Measurements from ENCODE around the gene CAPS2.

Gene CAPS2

DNA sequence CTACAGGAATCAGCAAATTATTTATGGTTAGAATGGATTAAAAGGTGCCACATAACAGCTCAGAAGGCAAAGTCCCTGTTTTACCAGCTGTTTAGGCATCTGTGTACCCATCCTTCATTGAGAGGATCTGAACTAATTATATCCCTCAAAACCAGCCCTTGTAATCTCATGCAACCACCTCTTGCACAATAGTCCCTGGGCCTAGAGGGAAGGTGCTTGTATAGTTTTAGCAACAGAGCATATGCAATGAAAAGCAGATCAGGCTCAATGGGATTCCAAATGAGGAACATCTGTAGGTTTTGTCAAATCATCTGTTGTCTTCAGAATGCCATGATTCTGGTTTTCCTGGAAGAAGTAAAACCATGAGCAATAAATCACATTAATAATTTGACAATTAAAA lies 34.8 kb upstream of the CAPS2 start:
- no peak for TF ChIP-seq RAD21 (IDR thresholded peaks at IDR 0.05; ENCODE audit: low read depth)
- no peak for TF ChIP-seq TCF12 (IDR thresholded peaks at IDR 0.05; ENCODE audit: low read depth)
- TF ChIP-seq, protein P1, sequence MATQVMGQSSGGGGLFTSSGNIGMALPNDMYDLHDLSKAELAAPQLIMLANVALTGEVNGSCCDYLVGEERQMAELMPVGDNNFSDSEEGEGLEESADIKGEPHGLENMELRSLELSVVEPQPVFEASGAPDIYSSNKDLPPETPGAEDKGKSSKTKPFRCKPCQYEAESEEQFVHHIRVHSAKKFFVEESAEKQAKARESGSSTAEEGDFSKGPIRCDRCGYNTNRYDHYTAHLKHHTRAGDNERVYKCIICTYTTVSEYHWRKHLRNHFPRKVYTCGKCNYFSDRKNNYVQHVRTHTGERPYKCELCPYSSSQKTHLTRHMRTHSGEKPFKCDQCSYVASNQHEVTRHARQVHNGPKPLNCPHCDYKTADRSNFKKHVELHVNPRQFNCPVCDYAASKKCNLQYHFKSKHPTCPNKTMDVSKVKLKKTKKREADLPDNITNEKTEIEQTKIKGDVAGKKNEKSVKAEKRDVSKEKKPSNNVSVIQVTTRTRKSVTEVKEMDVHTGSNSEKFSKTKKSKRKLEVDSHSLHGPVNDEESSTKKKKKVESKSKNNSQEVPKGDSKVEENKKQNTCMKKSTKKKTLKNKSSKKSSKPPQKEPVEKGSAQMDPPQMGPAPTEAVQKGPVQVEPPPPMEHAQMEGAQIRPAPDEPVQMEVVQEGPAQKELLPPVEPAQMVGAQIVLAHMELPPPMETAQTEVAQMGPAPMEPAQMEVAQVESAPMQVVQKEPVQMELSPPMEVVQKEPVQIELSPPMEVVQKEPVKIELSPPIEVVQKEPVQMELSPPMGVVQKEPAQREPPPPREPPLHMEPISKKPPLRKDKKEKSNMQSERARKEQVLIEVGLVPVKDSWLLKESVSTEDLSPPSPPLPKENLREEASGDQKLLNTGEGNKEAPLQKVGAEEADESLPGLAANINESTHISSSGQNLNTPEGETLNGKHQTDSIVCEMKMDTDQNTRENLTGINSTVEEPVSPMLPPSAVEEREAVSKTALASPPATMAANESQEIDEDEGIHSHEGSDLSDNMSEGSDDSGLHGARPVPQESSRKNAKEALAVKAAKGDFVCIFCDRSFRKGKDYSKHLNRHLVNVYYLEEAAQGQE (IDR thresholded peaks at IDR 0.05; ENCODE audit: low read depth) = no peak
- no peak for TF ChIP-seq CREB1 (IDR thresholded peaks at IDR 0.05; ENCODE audit: low read depth)
- TF ChIP-seq, protein P2, sequence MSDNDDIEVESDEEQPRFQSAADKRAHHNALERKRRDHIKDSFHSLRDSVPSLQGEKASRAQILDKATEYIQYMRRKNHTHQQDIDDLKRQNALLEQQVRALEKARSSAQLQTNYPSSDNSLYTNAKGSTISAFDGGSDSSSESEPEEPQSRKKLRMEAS (IDR thresholded peaks at IDR 0.05) = no peak
- no peak for TF ChIP-seq EGR1 (IDR thresholded peaks at IDR 0.05)
- TF ChIP-seq YY1 (IDR thresholded peaks at IDR 0.05; ENCODE audit: low read depth) = no peak
- no peak for TF ChIP-seq EP300 (IDR thresholded peaks at IDR 0.05; ENCODE audit: borderline replicate concordance)
- TF ChIP-seq FOXM1 (IDR thresholded peaks at IDR 0.05; ENCODE audit: borderline replicate concordance, low read depth) = no peak
- TF ChIP-seq TEAD4 (IDR thresholded peaks at IDR 0.05) = no peak
- no peak for TF ChIP-seq TAF1 (IDR thresholded peaks at IDR 0.05; ENCODE audit: low read depth)

DNA sequence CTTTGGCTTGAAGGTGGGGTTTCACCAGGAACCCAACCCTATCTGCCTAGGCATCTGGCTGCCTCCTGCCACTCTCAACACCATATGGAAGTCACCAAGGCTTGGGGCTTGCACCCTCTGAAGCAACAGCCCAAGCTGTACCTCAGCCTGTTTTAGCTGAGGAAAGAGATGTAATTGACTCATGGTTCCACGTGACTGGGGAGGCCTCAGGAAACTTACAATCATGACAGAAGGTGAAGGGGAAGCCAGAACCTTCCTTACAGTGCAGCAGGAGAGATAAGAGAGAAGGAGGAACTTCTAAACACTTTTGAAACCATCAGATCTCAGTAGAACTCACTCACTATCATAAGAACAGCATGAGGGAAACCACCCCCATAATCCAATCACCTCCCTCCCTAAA lies 31.3 kb upstream of the CAPS2 start:
- no peak for TF ChIP-seq CEBPB (IDR thresholded peaks at IDR 0.05)
- TF ChIP-seq TEAD4 (IDR thresholded peaks at IDR 0.05) = no peak
- no peak for TF ChIP-seq EP300 (IDR thresholded peaks at IDR 0.05; ENCODE audit: borderline replicate concordance)
- no peak for TF ChIP-seq RAD21 (IDR thresholded peaks at IDR 0.05; ENCODE audit: low read depth)
- TF ChIP-seq TCF12 (IDR thresholded peaks at IDR 0.05; ENCODE audit: low read depth) = no peak
- no peak for TF ChIP-seq CREB1 (IDR thresholded peaks at IDR 0.05; ENCODE audit: low read depth)
- TF ChIP-seq, protein P1 (IDR thresholded peaks at IDR 0.05; ENCODE audit: low read depth) = no peak
- TF ChIP-seq TAF1 (IDR thresholded peaks at IDR 0.05; ENCODE audit: low read depth) = no peak
- TF ChIP-seq, protein P3, sequence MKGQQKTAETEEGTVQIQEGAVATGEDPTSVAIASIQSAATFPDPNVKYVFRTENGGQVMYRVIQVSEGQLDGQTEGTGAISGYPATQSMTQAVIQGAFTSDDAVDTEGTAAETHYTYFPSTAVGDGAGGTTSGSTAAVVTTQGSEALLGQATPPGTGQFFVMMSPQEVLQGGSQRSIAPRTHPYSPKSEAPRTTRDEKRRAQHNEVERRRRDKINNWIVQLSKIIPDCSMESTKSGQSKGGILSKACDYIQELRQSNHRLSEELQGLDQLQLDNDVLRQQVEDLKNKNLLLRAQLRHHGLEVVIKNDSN (IDR thresholded peaks at IDR 0.05) = no peak
- TF ChIP-seq, protein P2 (IDR thresholded peaks at IDR 0.05) = no peak
- TF ChIP-seq ZBTB7A (IDR thresholded peaks at IDR 0.05; ENCODE audit: low read depth) = no peak
- TF ChIP-seq NFIC (IDR thresholded peaks at IDR 0.05) = no peak
- no peak for TF ChIP-seq YY1 (IDR thresholded peaks at IDR 0.05; ENCODE audit: low read depth)
- TF ChIP-seq FOXM1 (IDR thresholded peaks at IDR 0.05; ENCODE audit: borderline replicate concordance, low read depth) = no peak
- TF ChIP-seq EGR1 (IDR thresholded peaks at IDR 0.05) = no peak

DNA sequence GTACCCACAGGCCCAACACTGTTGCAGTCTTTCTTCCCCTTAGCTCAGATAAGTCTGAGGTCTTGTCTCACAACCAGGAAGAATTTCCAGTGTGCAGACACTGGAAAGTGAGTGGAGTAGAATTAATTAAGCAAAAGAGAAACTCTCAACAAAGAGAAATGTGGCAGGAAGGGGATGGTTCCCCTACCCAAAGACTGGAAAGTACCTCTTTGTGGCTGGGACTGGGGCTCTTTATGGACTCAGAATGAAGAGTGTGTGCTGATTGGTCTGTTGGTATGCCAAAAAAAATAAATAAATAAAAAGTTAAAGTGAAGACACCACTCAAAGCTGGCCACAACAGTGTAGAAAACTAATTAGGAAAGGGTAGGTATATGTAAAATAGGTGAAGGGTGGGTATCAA lies 30.8 kb upstream of the CAPS2 start:
- TF ChIP-seq TEAD4 (IDR thresholded peaks at IDR 0.05) (no peak), NFIC (IDR thresholded peaks at IDR 0.05) (no peak), YY1 (IDR thresholded peaks at IDR 0.05; ENCODE audit: low read depth) (no peak), RAD21 (IDR thresholded peaks at IDR 0.05; ENCODE audit: low read depth) (no peak), TCF12 (IDR thresholded peaks at IDR 0.05; ENCODE audit: low read depth) (no peak), TAF1 (IDR thresholded peaks at IDR 0.05; ENCODE audit: low read depth) (no peak), CEBPB (IDR thresholded peaks at IDR 0.05) (no peak), EP300 (IDR thresholded peaks at IDR 0.05; ENCODE audit: borderline replicate concordance) (no peak), ZBTB7A (IDR thresholded peaks at IDR 0.05; ENCODE audit: low read depth) (no peak), EGR1 (IDR thresholded peaks at IDR 0.05) (no peak), FOXM1 (IDR thresholded peaks at IDR 0.05; ENCODE audit: borderline replicate concordance, low read depth) (no peak), CREB1 (IDR thresholded peaks at IDR 0.05; ENCODE audit: low read depth) (no peak)
- TF ChIP-seq, protein P3 (IDR thresholded peaks at IDR 0.05) = no peak
- TF ChIP-seq, protein P2 (IDR thresholded peaks at IDR 0.05) = no peak
- TF ChIP-seq, protein P1 (IDR thresholded peaks at IDR 0.05; ENCODE audit: low read depth) = no peak

DNA sequence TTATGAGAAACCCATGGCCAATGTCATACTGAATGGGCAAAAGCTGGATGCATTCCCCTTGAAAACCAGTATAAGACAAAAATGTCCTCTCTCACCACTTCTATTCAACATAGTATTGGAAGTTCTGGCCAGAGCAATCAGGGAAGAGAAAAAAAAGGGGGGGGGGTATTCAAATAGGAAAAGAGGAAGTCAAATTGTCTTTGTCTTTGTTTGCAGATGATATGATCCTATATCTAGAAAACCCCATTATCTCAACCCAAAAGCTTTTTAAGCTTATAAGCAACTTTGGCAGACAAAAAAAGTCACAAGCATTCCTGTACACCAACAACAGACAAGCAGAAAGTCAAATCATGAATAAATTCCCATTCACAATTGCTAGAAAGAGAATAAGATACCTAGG lies 23.9 kb upstream of the CAPS2 start:
- TF ChIP-seq EGR1 (IDR thresholded peaks at IDR 0.05) (no peak), TCF12 (IDR thresholded peaks at IDR 0.05; ENCODE audit: low read depth) (no peak), EP300 (IDR thresholded peaks at IDR 0.05; ENCODE audit: borderline replicate concordance) (no peak), FOXM1 (IDR thresholded peaks at IDR 0.05; ENCODE audit: borderline replicate concordance, low read depth) (no peak), ZBTB7A (IDR thresholded peaks at IDR 0.05; ENCODE audit: low read depth) (no peak)
- TF ChIP-seq, protein P2 (IDR thresholded peaks at IDR 0.05) = no peak

Measured in Ishikawa (cell line).